Neural progenitor cell (in vitro differentiated cells): ENCODE measurements around the gene SPG11. TPM values are rescaled to one million over a fixed set of nuclear protein-coding genes. Genes with fewer than 3 reads are reported as not detected.

ENCODE experiments used
- DNase-seq: peaks from one replicate; pipeline ENCODE4 v3.0.0-alpha.2; 2016; ENCODE audit warnings: low spot score
- H2AFZ ChIP-seq: fragments of 200-600 bp; sonication (generic); replicated peaks from 2 replicates; pipeline ENCODE4 v1.6.1; 2016; ENCODE audit warnings: antibody characterized with exemption
- H3F3A ChIP-seq: fragments of 200-600 bp; sonication (generic); 2 replicates; pipeline ENCODE4 v1.6.1; 2016; ENCODE audit warnings: antibody characterized with exemption, low read depth
- H3K27ac ChIP-seq: fragments of 200-600 bp; sonication (generic); 2 replicates; pipeline ENCODE4 v1.5.1; 2016; ENCODE audit warnings: mild to moderate bottlenecking
- H3K27me3 ChIP-seq: fragments of 200-600 bp; sonication (generic); 2 replicates; pipeline ENCODE4 v1.6.1; 2016; ENCODE audit warnings: mild to moderate bottlenecking, moderate library complexity
- H3K36me3 ChIP-seq: fragments of 200-600 bp; sonication (generic); 2 replicates; pipeline ENCODE4 v1.5.1; 2016
- H3K4me1 ChIP-seq: fragments of 200-600 bp; sonication (generic); 2 replicates; pipeline ENCODE4 v1.6.1; 2016; ENCODE audit warnings: mixed run types
- H3K4me2 ChIP-seq: fragments of 200-600 bp; sonication (generic); 2 replicates; pipeline ENCODE4 v1.6.1; 2016
- H3K4me3 ChIP-seq: fragments of 200-600 bp; sonication (generic); 2 replicates; pipeline ENCODE4 v1.5.1; 2016
- H3K79me2 ChIP-seq: fragments of 200-600 bp; sonication (generic); 2 replicates; pipeline ENCODE4 v1.6.1; 2016; ENCODE audit warnings: low read depth
- H3K9ac ChIP-seq: fragments of 200-600 bp; sonication (generic); 2 replicates; pipeline ENCODE4 v1.6.1; 2016
- H3K9me3 ChIP-seq: fragments of 200-600 bp; sonication (generic); 2 replicates; pipeline ENCODE4 v1.5.1; 2016; ENCODE audit warnings: low read depth
- H4K20me1 ChIP-seq: fragments of 200-600 bp; sonication (generic); 2 replicates; pipeline ENCODE4 v1.6.1; 2016; ENCODE audit warnings: low read depth
- H3K27ac Mint-ChIP-seq: 3 replicates; pipeline ENCODE4 v1.8.0; 2021; ENCODE audit warnings: mixed read lengths
- H3K27me3 Mint-ChIP-seq: 2 replicates; pipeline ENCODE4 v1.8.0; 2022; ENCODE audit warnings: low read depth, mild to moderate bottlenecking, inconsistent platforms, moderate library complexity, mixed read lengths; ENCODE audit not compliant: insufficient read depth
- H3K36me3 Mint-ChIP-seq: 3 replicates; pipeline ENCODE4 v1.8.0; 2021; ENCODE audit warnings: mixed read lengths
- H3K4me1 Mint-ChIP-seq: 3 replicates; pipeline ENCODE4 v1.8.0; 2021; ENCODE audit warnings: mixed read lengths
- H3K4me3 Mint-ChIP-seq: 3 replicates; pipeline ENCODE4 v1.8.0; 2021; ENCODE audit warnings: mild to moderate bottlenecking, moderate library complexity, mixed read lengths
- H3K9me3 Mint-ChIP-seq: 3 replicates; pipeline ENCODE4 v1.8.0; 2020; ENCODE audit warnings: mixed read lengths
- EZH2 ChIP-seq: fragments of 200-600 bp; sonication (generic); IDR thresholded peaks from 2 replicates; pipeline ENCODE4 v1.6.1; 2017; ENCODE audit warnings: antibody characterized with exemption, mild to moderate bottlenecking, moderate library complexity
- EZH2phosphoT487 ChIP-seq: fragments of 200-600 bp; sonication (generic); IDR thresholded peaks from 2 replicates; pipeline ENCODE4 v1.6.1; 2017; ENCODE audit warnings: antibody characterized with exemption
- total RNA-seq: library from RNA; depleted of rRNA; stranded (reverse); fragments of >200 nt; gene quantifications from 2 replicates; pipeline ENCODE4 v1.2.3, GENCODE V29; 2015; ENCODE audit warnings: low replicate concordance
- TF ChIP-seq, protein P1 (sequence below): fragments of 200-600 bp; sonication (generic); IDR thresholded peaks from 2 replicates; pipeline ENCODE4 v1.5.1; 2017; ENCODE audit warnings: antibody characterized with exemption, mild to moderate bottlenecking

SPG11 gene
- total RNA-seq, 1 donor from 2014 or later: 65.9 TPM

DNA sequence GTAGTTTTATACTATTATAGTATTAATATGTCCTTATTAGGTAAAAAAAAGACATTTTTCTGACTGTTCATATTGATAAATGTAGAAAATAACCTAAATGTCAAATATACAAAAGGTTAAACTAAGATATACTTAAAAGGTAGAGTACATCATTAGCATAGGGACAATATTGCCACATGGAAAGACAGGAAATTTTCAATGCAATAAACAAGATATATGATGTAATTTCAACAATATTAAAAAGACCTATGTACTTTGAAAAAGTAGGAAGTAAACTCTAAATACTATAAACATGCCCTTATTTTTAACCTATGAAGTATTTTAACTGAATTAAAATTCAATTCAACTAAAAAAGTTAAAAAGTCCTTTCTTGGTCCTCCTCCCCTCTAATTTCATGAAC lies 1.9 kb downstream of the SPG11 start:
- H3K9me3 Mint-ChIP-seq: no peaks in the 10 kb centered on the region
- DNase-seq: no peak
- H3K4me3 Mint-ChIP-seq: peak overlapping the region; percentile 44
- H3K27ac Mint-ChIP-seq: no peak overlapping the region
- Histone ChIP-seq H3K4me2 (peak overlapping the region; percentile 98), H2AFZ (no peak overlapping the region), H3F3A (peaks cover 6% of the 10 kb centered on the region), H3K9ac (no peak overlapping the region), H3K9me3 (no peaks in the 10 kb centered on the region), H3K4me3 (peak overlapping the region; percentile 74), H4K20me1 (no peaks in the 10 kb centered on the region), H3K36me3 (peaks cover 3% of the 10 kb centered on the region), H3K27ac (no peak overlapping the region), H3K4me1 (peaks cover 7% of the 10 kb centered on the region), H3K27me3 (no peaks in the 10 kb centered on the region), H3K79me2 (peaks cover 28% of the 10 kb centered on the region)
- H3K4me1 Mint-ChIP-seq: peaks cover 13% of the 10 kb centered on the region
- no peaks in the 10 kb centered on the region for H3K27me3 Mint-ChIP-seq
- TF ChIP-seq EZH2phosphoT487 (no peak), EZH2 (no peak)
- TF ChIP-seq, protein P1, sequence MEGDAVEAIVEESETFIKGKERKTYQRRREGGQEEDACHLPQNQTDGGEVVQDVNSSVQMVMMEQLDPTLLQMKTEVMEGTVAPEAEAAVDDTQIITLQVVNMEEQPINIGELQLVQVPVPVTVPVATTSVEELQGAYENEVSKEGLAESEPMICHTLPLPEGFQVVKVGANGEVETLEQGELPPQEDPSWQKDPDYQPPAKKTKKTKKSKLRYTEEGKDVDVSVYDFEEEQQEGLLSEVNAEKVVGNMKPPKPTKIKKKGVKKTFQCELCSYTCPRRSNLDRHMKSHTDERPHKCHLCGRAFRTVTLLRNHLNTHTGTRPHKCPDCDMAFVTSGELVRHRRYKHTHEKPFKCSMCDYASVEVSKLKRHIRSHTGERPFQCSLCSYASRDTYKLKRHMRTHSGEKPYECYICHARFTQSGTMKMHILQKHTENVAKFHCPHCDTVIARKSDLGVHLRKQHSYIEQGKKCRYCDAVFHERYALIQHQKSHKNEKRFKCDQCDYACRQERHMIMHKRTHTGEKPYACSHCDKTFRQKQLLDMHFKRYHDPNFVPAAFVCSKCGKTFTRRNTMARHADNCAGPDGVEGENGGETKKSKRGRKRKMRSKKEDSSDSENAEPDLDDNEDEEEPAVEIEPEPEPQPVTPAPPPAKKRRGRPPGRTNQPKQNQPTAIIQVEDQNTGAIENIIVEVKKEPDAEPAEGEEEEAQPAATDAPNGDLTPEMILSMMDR: no peak
- peaks cover 8% of the 10 kb centered on the region for H3K36me3 Mint-ChIP-seq

DNA sequence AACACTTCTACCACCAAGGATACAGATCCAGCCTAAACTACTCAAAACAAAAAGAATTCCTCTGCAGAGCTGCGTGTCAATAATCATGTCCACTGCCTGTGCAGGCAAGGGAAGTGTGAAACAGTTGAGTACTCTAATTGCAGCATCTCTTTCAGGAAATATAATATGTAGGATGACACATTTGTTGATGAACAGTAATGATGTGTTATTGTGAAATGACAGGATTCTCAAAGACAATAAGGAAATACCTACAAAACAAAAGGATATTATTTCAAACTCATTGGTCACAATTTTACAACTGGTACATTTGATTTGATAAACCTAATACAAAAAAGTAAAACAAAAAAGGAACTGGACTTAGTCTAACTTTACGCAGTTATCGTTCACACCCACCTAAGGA lies 4.4 kb downstream of the SPG11 start:
- Mint-ChIP-seq H3K27me3 (no peaks in the 10 kb centered on the region), H3K9me3 (no peaks in the 10 kb centered on the region), H3K27ac (no peak overlapping the region), H3K4me3 (no peak overlapping the region), H3K4me1 (peaks cover 12% of the 10 kb centered on the region), H3K36me3 (peaks cover 12% of the 10 kb centered on the region)
- no peak overlapping the region for H3K4me3 ChIP-seq
- H4K20me1 ChIP-seq: no peaks in the 10 kb centered on the region
- no peak for DNase-seq
- H3K9me3 ChIP-seq: no peaks in the 10 kb centered on the region
- peaks cover 4% of the 10 kb centered on the region for H3F3A ChIP-seq
- peaks cover 28% of the 10 kb centered on the region for H3K79me2 ChIP-seq
- H3K4me2 ChIP-seq: no peak overlapping the region
- peaks cover 7% of the 10 kb centered on the region for H3K4me1 ChIP-seq
- no peak overlapping the region for H3K27ac ChIP-seq
- no peak overlapping the region for H3K9ac ChIP-seq
- no peak for TF ChIP-seq EZH2
- TF ChIP-seq EZH2phosphoT487: no peak
- TF ChIP-seq, protein P1: no peak
- H2AFZ ChIP-seq: no peak overlapping the region
- peaks cover 8% of the 10 kb centered on the region for H3K36me3 ChIP-seq
- no peaks in the 10 kb centered on the region for H3K27me3 ChIP-seq

DNA sequence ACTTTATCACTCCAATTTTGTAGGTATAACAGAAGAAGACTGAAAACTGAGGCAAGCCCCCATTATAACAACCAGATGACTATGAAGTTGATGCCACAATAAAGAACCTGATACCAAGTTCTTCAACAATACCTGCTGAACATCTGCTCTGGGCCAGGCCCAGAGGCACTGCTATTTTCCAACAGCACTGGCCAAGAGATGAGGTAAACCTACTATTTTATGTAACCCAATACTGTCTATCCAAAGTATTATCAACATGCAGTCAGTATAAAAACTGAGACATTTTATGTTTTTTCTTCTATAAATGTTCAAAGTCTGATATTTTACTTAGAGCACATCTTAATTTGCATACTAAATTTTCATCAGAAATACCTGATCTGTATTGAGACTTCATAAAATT lies 6.1 kb downstream of the SPG11 start:
- Histone ChIP-seq H3F3A (no peaks in the 10 kb centered on the region), H3K27ac (no peak overlapping the region)

More for the DNA sequence above, 6.1 kb downstream of the SPG11 start:
- Mint-ChIP-seq H3K9me3 (no peaks in the 10 kb centered on the region), H3K27me3 (no peaks in the 10 kb centered on the region), H3K36me3 (peaks cover 12% of the 10 kb centered on the region), H3K4me3 (no peak overlapping the region), H3K27ac (no peak overlapping the region), H3K4me1 (peaks cover 7% of the 10 kb centered on the region)
- DNase-seq: no peak
- Histone ChIP-seq H4K20me1 (no peaks in the 10 kb centered on the region), H2AFZ (no peak overlapping the region), H3K27me3 (no peaks in the 10 kb centered on the region), H3K9ac (no peak overlapping the region), H3K4me1 (peaks cover 7% of the 10 kb centered on the region), H3K4me2 (no peak overlapping the region), H3K36me3 (peaks cover 8% of the 10 kb centered on the region), H3K79me2 (peaks cover 19% of the 10 kb centered on the region), H3K9me3 (no peaks in the 10 kb centered on the region), H3K4me3 (no peak overlapping the region)
- TF ChIP-seq, protein P1: no peak
- no peak for TF ChIP-seq EZH2
- TF ChIP-seq EZH2phosphoT487: no peak
